NB4 (cell line): ENCODE data around the gene CIDEC.

ENCODE experiments used
- CTCF ChIP-seq: IDR thresholded peaks from one replicate; pipeline ENCODE4 v1.5.1; 2012; ENCODE audit warnings: low read depth, low read length
- MAX ChIP-seq: IDR thresholded peaks from 2 replicates; pipeline ENCODE4 v1.6.1; 2011; ENCODE audit warnings: low read depth, low read length
- MYC ChIP-seq: IDR thresholded peaks from 2 replicates; pipeline ENCODE4 v1.6.1; 2011; ENCODE audit warnings: low read depth, low read length
- POLR2A ChIP-seq: IDR thresholded peaks from 2 replicates; pipeline ENCODE4 v1.6.1; 2011; ENCODE audit warnings: mild to moderate bottlenecking; ENCODE audit not compliant: insufficient read length; ENCODE audit errors: extremely low read depth

- TF ChIP-seq CTCF (no peak), POLR2A (no peak), MAX (no peak), MYC (no peak)
Observed at GRCh38 chr3:9878700-9879099, 1.4 kb downstream of the CIDEC start.
